ENCODE data around the gene SYCP3.
"Not testable (repeated sequence)": the region's sequence is repeated elsewhere in the genome, so short reads cannot be mapped to it uniquely, and the experiment has no call there.

The SYCP3 gene

GRCh38 chr12:101761350-101761749 lies 22.1 kb upstream of the SYCP3 start:
- no peak overlapping the region for H3K4me3 ChIP-seq (ENCODE audit: low read depth, low read length)

GRCh38 chr12:101759396-101760047 lies 20.3 kb upstream of the SYCP3 start:
- H3K4me3 ChIP-seq (ENCODE audit: low read depth, low read length), result no peak overlapping the region

GRCh38 chr12:101750152-101750551 lies 10.9 kb upstream of the SYCP3 start:
- H3K4me3 ChIP-seq (ENCODE audit: low read depth, low read length), result no peak overlapping the region

DNA sequence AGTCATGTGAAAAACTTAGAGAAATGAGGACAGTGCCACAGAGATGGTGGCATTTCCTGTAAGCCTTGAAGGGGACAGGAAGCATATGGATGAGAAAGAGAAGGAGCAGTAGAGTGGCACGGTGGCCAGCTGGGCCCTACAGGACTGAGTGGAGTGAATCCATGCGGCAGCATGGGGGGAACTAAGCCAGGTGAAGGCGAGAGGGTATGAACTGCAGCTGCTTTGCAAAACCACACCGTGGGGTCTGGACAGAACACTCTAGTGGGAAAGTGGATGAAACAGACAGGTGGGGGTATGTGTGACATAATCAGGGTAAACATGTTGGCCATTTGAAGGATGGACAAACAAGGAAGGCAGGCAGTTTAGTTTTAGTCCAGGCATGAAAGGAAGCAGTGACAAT lies 10.4 kb upstream of the SYCP3 start:
- no peak overlapping the region for H3K4me3 ChIP-seq (ENCODE audit: low read depth, low read length)

- H3K4me3 ChIP-seq (ENCODE audit: low read depth, low read length), result no peak overlapping the region
Observed at GRCh38 chr12:101748907-101749306, 9.6 kb upstream of the SYCP3 start.

DNA sequence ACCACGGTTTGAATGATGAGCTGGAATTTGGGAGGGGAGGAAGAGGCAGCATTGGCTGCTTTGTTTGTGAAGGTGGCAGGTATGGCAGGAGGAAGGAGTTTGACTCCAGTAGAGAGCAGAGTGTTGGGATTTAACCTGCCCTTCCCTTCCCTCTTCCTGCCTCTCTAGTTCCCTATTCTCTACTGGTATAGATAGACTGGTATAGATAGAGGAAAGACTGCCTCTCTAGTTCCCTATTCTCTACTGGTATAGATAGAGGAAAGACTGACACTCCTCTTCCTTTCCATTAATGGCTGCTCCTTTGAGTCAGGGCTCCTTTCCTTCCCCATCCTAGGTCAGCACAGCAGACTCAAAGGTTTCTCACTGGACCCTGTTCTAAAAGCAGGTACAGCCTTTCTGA lies 8.4 kb upstream of the SYCP3 start:
- no peak overlapping the region for H3K4me3 ChIP-seq (ENCODE audit: low read depth, low read length)

DNA sequence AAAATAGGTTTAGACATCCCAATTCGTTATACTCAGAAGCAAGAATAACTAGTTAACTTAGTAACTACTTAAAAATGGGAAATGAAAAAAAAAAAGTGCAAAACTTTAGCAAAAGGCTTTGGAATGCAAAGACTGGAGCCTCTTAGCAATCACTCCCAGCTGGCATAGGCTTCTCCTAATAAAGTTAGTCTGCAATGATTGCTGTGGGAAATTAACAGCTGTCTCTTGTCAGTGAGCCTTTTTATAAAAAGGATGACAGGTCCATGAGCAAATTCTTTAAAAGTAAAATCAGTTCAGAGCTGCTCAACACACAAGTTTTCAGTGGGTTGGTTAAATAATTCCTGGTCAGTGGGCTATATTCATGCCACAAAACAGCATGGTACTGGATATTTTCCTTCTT lies 7.4 kb upstream of the SYCP3 start:
- no peak overlapping the region for H3K4me3 ChIP-seq (ENCODE audit: low read depth, low read length)

GRCh38 chr12:101746196-101746595 lies 6.9 kb upstream of the SYCP3 start:
- no peak overlapping the region for H3K4me3 ChIP-seq (ENCODE audit: low read depth, low read length)

DNA sequence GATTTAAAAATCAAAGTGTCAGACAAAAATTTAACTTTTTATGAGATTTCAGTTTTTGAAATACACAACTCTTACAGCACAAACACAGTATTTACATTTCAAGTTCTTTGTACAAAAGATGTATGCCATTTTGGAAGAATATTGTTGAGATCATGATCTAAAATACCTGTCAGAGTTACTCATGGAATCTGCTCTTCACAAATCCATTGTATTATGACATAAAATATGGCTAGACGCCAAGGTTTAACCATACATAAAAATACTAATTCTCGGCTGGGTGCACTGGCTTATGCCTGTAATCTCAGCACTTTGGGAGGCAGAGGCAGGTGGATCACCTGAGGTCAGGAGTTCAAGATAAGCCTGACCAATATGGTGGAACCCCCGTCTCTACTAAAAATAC lies 6.2 kb upstream of the SYCP3 start:
- H3K4me3 ChIP-seq (ENCODE audit: low read depth, low read length), result no peak overlapping the region

DNA sequence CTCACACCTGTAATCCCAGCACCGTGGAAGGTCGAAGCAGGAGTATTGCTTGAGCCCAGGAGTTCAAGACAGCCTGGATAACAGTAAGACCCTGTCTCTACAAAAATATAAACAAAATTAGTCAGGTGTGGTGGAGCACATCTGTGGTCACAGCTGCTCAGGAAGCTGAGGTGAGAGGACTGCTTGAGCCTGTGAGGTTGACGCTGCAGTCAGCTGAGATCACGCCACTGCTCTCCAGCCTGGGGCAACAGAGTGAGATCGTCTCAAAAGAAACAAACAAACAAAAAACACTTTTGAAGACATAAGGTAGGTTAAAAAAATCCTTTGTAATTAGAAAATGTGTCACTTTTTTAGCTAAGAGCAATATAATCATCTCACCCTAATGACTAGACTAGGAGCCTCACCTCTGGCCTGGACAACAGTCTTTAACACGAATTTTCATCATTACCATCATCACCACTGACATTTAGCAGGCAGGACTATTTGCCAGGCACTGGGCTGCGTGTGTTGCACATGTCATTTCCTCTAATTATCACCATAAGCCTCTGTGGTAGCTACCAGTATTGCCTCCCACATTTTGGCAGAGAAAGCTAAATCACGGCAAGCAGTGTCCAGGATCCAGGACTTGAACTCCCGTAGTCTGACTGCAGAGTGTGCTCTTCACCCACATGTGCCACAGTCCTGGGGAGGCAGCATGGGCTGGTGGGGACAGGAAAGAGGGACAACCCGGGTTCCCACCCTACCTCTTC lies 4.6 kb upstream of the SYCP3 start:
- no peak overlapping the region for H3K4me3 ChIP-seq (ENCODE audit: low read depth, low read length)

GRCh38 chr12:101743242-101743641 lies 4.0 kb upstream of the SYCP3 start:
- H3K4me3 ChIP-seq (ENCODE audit: low read depth, low read length), result no peak overlapping the region

GRCh38 chr12:101740980-101741379 lies 1.7 kb upstream of the SYCP3 start:
- no peak overlapping the region for H3K4me3 ChIP-seq (ENCODE audit: low read depth, low read length)

- H3K4me3 ChIP-seq (ENCODE audit: low read depth, low read length), result no peak overlapping the region
Observed at GRCh38 chr12:101740566-101740965, 1.3 kb upstream of the SYCP3 start.

GRCh38 chr12:101737476-101737875 lies 1.8 kb downstream of the SYCP3 start:
- no peak overlapping the region for H3K4me3 ChIP-seq (ENCODE audit: low read depth, low read length)

- H3K4me3 ChIP-seq (ENCODE audit: low read depth, low read length), result not testable (repeated sequence)
Observed at GRCh38 chr12:101734482-101734881, 4.8 kb downstream of the SYCP3 start.

DNA sequence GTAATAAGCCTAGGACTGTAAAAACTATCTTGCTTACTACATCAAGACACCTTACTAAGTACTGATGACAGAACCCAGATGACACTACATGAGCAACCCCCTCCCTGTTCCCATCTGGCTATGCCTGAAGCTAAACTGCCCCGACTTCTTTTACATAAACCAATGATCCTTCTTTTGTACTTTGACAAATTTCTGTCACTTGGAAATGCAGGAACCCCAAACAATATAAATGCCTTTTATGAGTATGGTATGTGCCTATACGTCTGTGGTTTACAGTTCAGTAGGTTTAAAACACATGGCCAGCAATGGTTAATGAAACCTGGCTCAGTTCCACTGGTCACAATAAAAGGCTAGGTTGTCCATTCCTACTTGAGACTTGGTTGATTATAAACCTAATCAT lies 6.1 kb downstream of the SYCP3 start:
- H3K4me3 ChIP-seq (ENCODE audit: low read depth, low read length), result no peak overlapping the region

DNA sequence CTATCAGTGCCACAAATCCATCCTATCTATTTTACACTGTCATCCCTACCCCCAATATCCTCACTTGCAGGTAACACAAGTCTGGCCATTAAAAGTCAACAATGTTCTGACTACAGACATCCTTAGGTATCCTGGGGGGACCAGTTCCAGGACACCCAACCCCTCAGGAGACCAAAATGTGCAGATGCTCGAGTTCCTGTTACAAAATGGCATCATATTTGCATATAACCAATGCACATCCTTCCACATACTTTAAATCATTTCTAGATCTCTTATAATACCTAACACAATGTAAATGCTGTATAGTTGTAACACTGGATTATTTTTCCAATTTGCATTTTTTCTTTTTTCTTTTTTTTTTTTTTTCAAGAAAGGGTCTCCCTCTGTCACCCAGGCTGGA lies 6.9 kb downstream of the SYCP3 start:
- no peak overlapping the region for H3K4me3 ChIP-seq (ENCODE audit: low read depth, low read length)

DNA sequence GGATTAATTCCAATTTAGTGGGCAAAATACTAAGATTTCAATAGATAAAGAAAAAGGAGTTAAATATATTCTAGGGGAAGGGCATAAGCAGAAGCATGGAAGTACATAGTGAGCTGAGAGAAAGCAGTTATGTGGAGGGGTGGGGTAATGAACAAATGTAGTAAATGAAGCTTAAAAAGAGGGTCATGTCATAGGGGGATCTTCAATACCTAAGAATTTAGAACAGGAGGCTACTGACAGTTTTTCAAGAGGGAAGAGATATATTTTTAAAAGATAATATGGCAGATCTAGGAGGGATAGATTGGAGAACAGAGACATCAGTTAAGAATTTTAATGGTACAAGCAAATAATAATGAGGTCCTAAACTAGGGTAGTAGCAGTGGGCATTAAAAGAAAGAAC lies 9.4 kb downstream of the SYCP3 start:
- no peak overlapping the region for H3K4me3 ChIP-seq (ENCODE audit: low read depth, low read length)

DNA sequence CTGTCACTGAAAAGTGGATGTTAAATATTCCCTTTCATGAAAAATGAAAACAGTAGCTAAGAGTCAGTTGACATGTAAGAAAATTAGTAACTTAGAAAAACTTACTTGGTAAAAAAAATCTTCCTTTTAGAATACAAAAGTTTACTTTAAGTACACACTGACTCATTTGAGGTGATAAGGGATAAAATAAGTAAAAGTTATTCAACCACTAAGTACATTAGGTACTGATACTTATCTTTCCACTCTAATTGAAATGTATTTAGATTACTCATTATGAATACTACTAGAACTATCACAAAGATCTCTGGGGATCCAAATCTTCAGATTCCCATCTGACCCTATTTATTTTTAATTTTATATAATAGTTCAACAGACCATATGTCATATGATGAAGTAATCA lies 12.2 kb downstream of the SYCP3 start:
- H3K4me3 ChIP-seq (ENCODE audit: low read depth, low read length), result no peak overlapping the region

- H3K4me3 ChIP-seq (ENCODE audit: low read depth, low read length), result no peak overlapping the region
Observed at GRCh38 chr12:101722392-101722791, 16.9 kb downstream of the SYCP3 start.

- no peak overlapping the region for H3K4me3 ChIP-seq (ENCODE audit: low read depth, low read length)
Observed at GRCh38 chr12:101720118-101720517, 19.1 kb downstream of the SYCP3 start.

DNA sequence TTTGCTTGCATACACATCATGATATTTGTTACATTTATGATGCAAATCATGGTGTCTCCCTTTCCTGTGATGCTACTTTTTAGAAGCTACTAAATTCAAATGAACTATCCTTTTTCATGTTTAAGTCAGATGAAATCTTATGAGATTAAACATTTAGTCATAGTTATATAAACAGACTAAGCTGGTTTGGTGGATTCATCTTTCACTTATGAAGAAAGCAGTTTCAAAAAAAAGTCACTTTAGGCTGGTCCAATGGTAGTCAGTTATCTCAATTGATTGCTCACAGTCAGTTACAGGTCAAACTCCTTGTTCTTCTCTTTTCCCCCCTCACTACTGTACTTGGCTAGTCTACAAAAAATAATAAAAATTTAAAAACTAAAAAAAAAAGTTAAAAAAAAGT lies 19.7 kb downstream of the SYCP3 start:
- no peak overlapping the region for H3K4me3 ChIP-seq (ENCODE audit: low read depth, low read length)

Measured in iPS-11a (cell line).